GM12878 (cell line): ENCODE measurements around the gene EP400. TPM values are rescaled to one million over a fixed set of nuclear protein-coding genes. Genes with fewer than 3 reads are reported as not detected.

Source experiments
- ATAC-seq: fragments of 200-7000 bp; cut with Tn5 transposase; 3 replicates; pipeline ENCODE4 v1.9.1; 2020; ENCODE audit warnings: mild to moderate bottlenecking, moderate library complexity
- BruUV-seq: library from RNA; stranded (reverse); fragments of 400-500 nt; replicated peaks from 2 replicates; lab custom pipeline; 2021; lab: Mats Ljungman, UMichigan
- CTCF ChIA-PET: fragments of 300-600 bp; sonication (Branson Sonifier 250); formaldehyde crosslinking; extraction: SDS; loops from one replicate; lab custom pipeline; 2021; ENCODE audit warnings: inconsistent platforms; lab: Yijun Ruan, JAX
- POLR2A ChIA-PET: fragments of 350-600 bp; formaldehyde crosslinking; extraction: SDS; loops from one replicate; lab custom pipeline; 2021; ENCODE audit warnings: inconsistent platforms; lab: Charles Lee
- RAD21 ChIA-PET: fragments of 300-600 bp; sonication (Branson Sonifier 250); formaldehyde crosslinking; loops from one replicate; lab custom pipeline; 2023; ENCODE audit warnings: antibody characterized with exemption; ENCODE audit not compliant: unreplicated experiment; lab: Charles Lee
- SMC1A ChIA-PET: fragments of 300-600 bp; sonication (Branson Sonifier 250); formaldehyde crosslinking; loops from one replicate; lab custom pipeline; 2023; ENCODE audit not compliant: unreplicated experiment, uncharacterized antibody; lab: Charles Lee
- DNase-seq: peaks from one replicate; pipeline ENCODE4 v3.0.0-alpha.2; 2011; ENCODE audit warnings: low read depth, low spot score
- FAIRE-seq: peaks from 3 replicates; lab custom pipeline; 2011; peaks lifted over from hg19 to GRCh38; lab: Jason Lieb, UNC
- H2AFZ ChIP-seq: 2 replicates; pipeline ENCODE4 v1.6.0; 2011; ENCODE audit warnings: low read depth, low read length, control low read depth; ENCODE audit not compliant: control insufficient read depth
- H3K27ac ChIP-seq: 2 replicates; pipeline ENCODE4 v1.5.1; 2011; ENCODE audit warnings: control low read depth; ENCODE audit not compliant: control insufficient read depth, insufficient read depth
- H3K27me3 ChIP-seq, 2 experiments: replicated peaks in 1 of 2; 2 replicates each; pipeline versions ENCODE4 v1.6.0 to v1.6.1; 2011; ENCODE audit warnings: low read length in 1 of 2; ENCODE audit not compliant: control insufficient read depth in 2 of 2, insufficient read depth in 2 of 2
- H3K36me3 ChIP-seq, 2 experiments: 2 replicates each; pipeline ENCODE4 v1.5.1; 2011; ENCODE audit warnings: low read length in 1 of 2; ENCODE audit not compliant: control insufficient read depth in 2 of 2, insufficient read depth in 2 of 2
- H3K4me1 ChIP-seq: 2 replicates; pipeline ENCODE4 v1.6.1; 2011; ENCODE audit warnings: mild to moderate bottlenecking, low read length, moderate library complexity, mixed read lengths; ENCODE audit not compliant: control insufficient read depth, insufficient read depth
- H3K4me2 ChIP-seq: 2 replicates; pipeline ENCODE4 v1.6.0; 2011; ENCODE audit warnings: control low read depth; ENCODE audit not compliant: control insufficient read depth, insufficient read depth
- H3K4me3 ChIP-seq: fragments of 200-600 bp; sonication (generic); 2 replicates; pipeline ENCODE4 v1.5.1; 2016
- H3K79me2 ChIP-seq: 2 replicates; pipeline ENCODE4 v1.6.0; 2011; ENCODE audit warnings: low read length; ENCODE audit not compliant: control insufficient read depth, insufficient read depth
- H3K9ac ChIP-seq: 2 replicates; pipeline ENCODE4 v1.8.0; 2011; ENCODE audit warnings: low read length, control low read depth, mixed read lengths; ENCODE audit not compliant: control insufficient read depth, insufficient read depth
- H3K9me3 ChIP-seq: replicated peaks from 3 replicates; pipeline ENCODE4 v1.5.1; 2011; ENCODE audit warnings: mild to moderate bottlenecking, low read length; ENCODE audit not compliant: control insufficient read depth, insufficient read depth
- H4K20me1 ChIP-seq: 2 replicates; pipeline ENCODE4 v1.6.0; 2011; ENCODE audit not compliant: control insufficient read depth, insufficient read depth
- ASH2L ChIP-seq: fragments of 300-600, 200-600 bp; sonication (generic); IDR thresholded peaks from 2 replicates; pipeline ENCODE4 v1.6.1; 2017; ENCODE audit warnings: low read depth, mild to moderate bottlenecking, borderline replicate concordance
- E2F4 ChIP-seq: IDR thresholded peaks from 2 replicates; pipeline ENCODE4 v1.6.1; 2012; ENCODE audit warnings: low read depth, low read length, improper control_type of control experiment
- EGR1 ChIP-seq, 2 experiments: IDR thresholded peaks; 1 replicate in 1 of 2; 2 replicates in 1 of 2; pipeline ENCODE4 v1.6.1; 2011 to 2012; ENCODE audit warnings: low read depth in 2 of 2, low read length in 2 of 2, borderline replicate concordance in 1 of 2, mild to moderate bottlenecking in 1 of 2, moderate library complexity in 1 of 2
- EZH2 ChIP-seq: IDR thresholded peaks from 2 replicates; pipeline ENCODE4 v1.6.1; 2012; ENCODE audit warnings: low read depth, mild to moderate bottlenecking, control low read depth, inconsistent platforms, low read length, borderline replicate concordance; ENCODE audit not compliant: control insufficient read depth
- JUND ChIP-seq: IDR thresholded peaks from 2 replicates; pipeline ENCODE4 v1.6.1; 2012; ENCODE audit warnings: low read depth, mild to moderate bottlenecking, low read length, improper control_type of control experiment, moderate library complexity
- KLF5 ChIP-seq: fragments of 450-650 bp; IDR thresholded peaks from 2 replicates; pipeline ENCODE4 v1.6.1; 2014; ENCODE audit warnings: mild to moderate bottlenecking; ENCODE audit not compliant: partially characterized antibody
- MXI1 ChIP-seq: fragments of 150-350 bp; IDR thresholded peaks from 2 replicates; pipeline ENCODE4 v1.6.1; 2011; ENCODE audit warnings: low read depth, mild to moderate bottlenecking, inconsistent platforms, low read length, improper control_type of control experiment
- NFYB ChIP-seq: IDR thresholded peaks from 2 replicates; pipeline ENCODE4 v1.6.1; 2011; ENCODE audit warnings: low read depth, mild to moderate bottlenecking, low read length, improper control_type of control experiment, moderate library complexity; ENCODE audit not compliant: insufficient read depth
- NR2C2 ChIP-seq: IDR thresholded peaks from 2 replicates; pipeline ENCODE4 v1.6.1; 2011; ENCODE audit warnings: borderline replicate concordance, low read depth; ENCODE audit not compliant: control insufficient read depth, insufficient read length
- NR2F1 ChIP-seq: fragments of 450-650 bp; conservative IDR thresholded peaks from 2 replicates; pipeline ENCODE4 v1.6.1; 2017; ENCODE audit warnings: mild to moderate bottlenecking
- PBX3 ChIP-seq: IDR thresholded peaks from 2 replicates; pipeline ENCODE4 v1.6.1; 2011; ENCODE audit warnings: mild to moderate bottlenecking, low read depth, low read length, moderate library complexity; ENCODE audit not compliant: insufficient replicate concordance
- POU2F2 ChIP-seq: IDR thresholded peaks from 3 replicates; pipeline ENCODE4 v1.6.1; 2011; ENCODE audit warnings: low read depth, mild to moderate bottlenecking, low read length, borderline replicate concordance
- SMARCA5 ChIP-seq: fragments of 450-650 bp; IDR thresholded peaks from 2 replicates; pipeline ENCODE4 v1.6.1; 2017; ENCODE audit warnings: mild to moderate bottlenecking
- SRF ChIP-seq, 2 experiments: IDR thresholded peaks; 2 replicates each; pipeline ENCODE4 v1.6.1; 2011; ENCODE audit warnings: low read depth in 2 of 2, low read length in 2 of 2, mild to moderate bottlenecking in 1 of 2, moderate library complexity in 1 of 2
- ZNF207 ChIP-seq: fragments of 450-650 bp; IDR thresholded peaks from 2 replicates; pipeline ENCODE4 v1.6.1; 2014; ENCODE audit warnings: antibody characterized with exemption, mild to moderate bottlenecking, borderline replicate concordance
- ZNF384 ChIP-seq: IDR thresholded peaks from 2 replicates; pipeline ENCODE4 v1.6.1; 2012; ENCODE audit warnings: low read depth, mild to moderate bottlenecking, low read length, improper control_type of control experiment, borderline replicate concordance
- WGBS: methylation state at CpG from one replicate; pipeline ENCODE4 v1.1.6; 2016; ENCODE audit warnings: low lambda C conversion rate; ENCODE audit not compliant: insufficient replicate concordance, insufficient coverage; ENCODE audit errors: missing lambda C conversion rate; 5-methylcytosine and 5-hydroxymethylcytosine counted together
- in situ Hi-C: fragments of 300-500 bp; cut with MboI; formaldehyde crosslinking; loops from 9 replicates; pipeline ENCODE4 v1.14.3; 2018; ENCODE audit warnings: mixed read lengths
- intact Hi-C: fragments of 100-400 bp; cut with micrococcal nuclease; formaldehyde crosslinking; loops from one replicate; pipeline ENCODE4 v1.14.2; 2022; ENCODE audit not compliant: unreplicated experiment
- polyA plus RNA-seq, 11 experiments: library from polyadenylated mRNA; depleted of rRNA in 4 of 11; unstranded in 6 of 11; stranded (reverse) in 5 of 11; fragments of >200 nt; fragmentation: Nextera tagmentation in 4 of 11; fragmentation: Illumina TruSeq in 1 of 11; extraction: Ambion mirVana in 4 of 11; extraction: Trizol in 1 of 11; gene quantifications; 1 replicate in 1 of 11; 2 replicates in 10 of 11; pipeline versions ENCODE4 v1.2.1 to v1.2.3, GENCODE V29; 2011 to 2016; ENCODE audit warnings: inconsistent platforms in 2 of 11, missing spikeins in 2 of 11, low read depth in 1 of 11
- total RNA-seq, 4 experiments: library from RNA; depleted of rRNA in 3 of 4; stranded (reverse); fragments of >200 nt in 3 of 4; fragmentation: Illumina TruSeq in 1 of 4; extraction: Trizol in 1 of 4; gene quantifications; 2 replicates each; pipeline versions ENCODE4 v1.2.1 to v1.2.3, GENCODE V29; 2013 to 2021
- TF ChIP-seq, protein P1 (sequence below): fragments of 450-650 bp; IDR thresholded peaks from 2 replicates; pipeline ENCODE4 v1.6.1; 2017; ENCODE audit warnings: mild to moderate bottlenecking, moderate library complexity
- TF ChIP-seq, protein P2 (sequence below): IDR thresholded peaks from 2 replicates; pipeline ENCODE4 v1.6.1; 2012; ENCODE audit warnings: low read depth, low read length, improper control_type of control experiment

The EP400 gene
- total and polyA plus RNA-seq, 10 of the 15 experiments (the other 5 are each of a cell fraction or from before 2014, with no cell fraction given): 3.8 to 44.2 (median 8.4) TPM

- 95% methylated on average over 8 of the region's 8 CpGs for WGBS
- ChIA-PET RAD21 (no interaction called here), POLR2A (no interaction called here), CTCF (no interaction called here), SMC1A (no interaction called here)
- no peak for DNase-seq
- no peaks in the 10 kb centered on the region for H3K27me3 ChIP-seq
- no peak for ATAC-seq
- H3K9ac ChIP-seq: no peak overlapping the region
- peaks cover 6 to 24% of the 10 kb centered on the region in 2 experiments for H3K36me3 ChIP-seq
- no peaks in the 10 kb centered on the region for H3K4me1 ChIP-seq
- no peak overlapping the region for H3K4me3 ChIP-seq
- no peak overlapping the region for H3K4me2 ChIP-seq
- no peaks in the 10 kb centered on the region for H4K20me1 ChIP-seq
- H3K27ac ChIP-seq: no peak overlapping the region
- no peak overlapping the region for H2AFZ ChIP-seq
- H3K79me2 ChIP-seq: no peaks in the 10 kb centered on the region
- BruUV-seq: no TSS peak
- intact Hi-C loops: no loop called here
- in situ Hi-C loops: no loop called here
- no peaks in the 10 kb centered on the region for H3K9me3 ChIP-seq
- no peak for FAIRE-seq
- TF ChIP-seq NR2F1 (no peak), PBX3 (no peak), MXI1 (no peak), EGR1 (IDR thresholded peaks at IDR 0.05; ENCODE audit: borderline replicate concordance in 1 of 2, low read depth in 2 of 2, low read length in 2 of 2) (no peak), EZH2 (no peak), POU2F2 (no peak), NR2C2 (no peak), SMARCA5 (no peak), ASH2L (no peak), JUND (no peak), ZNF207 (no peak), ZNF384 (no peak), SRF (IDR thresholded peaks at IDR 0.05; ENCODE audit: low read depth in 2 of 2, low read length in 2 of 2) (no peak), KLF5 (no peak), NFYB (no peak), E2F4 (no peak)
- TF ChIP-seq, protein P1, sequence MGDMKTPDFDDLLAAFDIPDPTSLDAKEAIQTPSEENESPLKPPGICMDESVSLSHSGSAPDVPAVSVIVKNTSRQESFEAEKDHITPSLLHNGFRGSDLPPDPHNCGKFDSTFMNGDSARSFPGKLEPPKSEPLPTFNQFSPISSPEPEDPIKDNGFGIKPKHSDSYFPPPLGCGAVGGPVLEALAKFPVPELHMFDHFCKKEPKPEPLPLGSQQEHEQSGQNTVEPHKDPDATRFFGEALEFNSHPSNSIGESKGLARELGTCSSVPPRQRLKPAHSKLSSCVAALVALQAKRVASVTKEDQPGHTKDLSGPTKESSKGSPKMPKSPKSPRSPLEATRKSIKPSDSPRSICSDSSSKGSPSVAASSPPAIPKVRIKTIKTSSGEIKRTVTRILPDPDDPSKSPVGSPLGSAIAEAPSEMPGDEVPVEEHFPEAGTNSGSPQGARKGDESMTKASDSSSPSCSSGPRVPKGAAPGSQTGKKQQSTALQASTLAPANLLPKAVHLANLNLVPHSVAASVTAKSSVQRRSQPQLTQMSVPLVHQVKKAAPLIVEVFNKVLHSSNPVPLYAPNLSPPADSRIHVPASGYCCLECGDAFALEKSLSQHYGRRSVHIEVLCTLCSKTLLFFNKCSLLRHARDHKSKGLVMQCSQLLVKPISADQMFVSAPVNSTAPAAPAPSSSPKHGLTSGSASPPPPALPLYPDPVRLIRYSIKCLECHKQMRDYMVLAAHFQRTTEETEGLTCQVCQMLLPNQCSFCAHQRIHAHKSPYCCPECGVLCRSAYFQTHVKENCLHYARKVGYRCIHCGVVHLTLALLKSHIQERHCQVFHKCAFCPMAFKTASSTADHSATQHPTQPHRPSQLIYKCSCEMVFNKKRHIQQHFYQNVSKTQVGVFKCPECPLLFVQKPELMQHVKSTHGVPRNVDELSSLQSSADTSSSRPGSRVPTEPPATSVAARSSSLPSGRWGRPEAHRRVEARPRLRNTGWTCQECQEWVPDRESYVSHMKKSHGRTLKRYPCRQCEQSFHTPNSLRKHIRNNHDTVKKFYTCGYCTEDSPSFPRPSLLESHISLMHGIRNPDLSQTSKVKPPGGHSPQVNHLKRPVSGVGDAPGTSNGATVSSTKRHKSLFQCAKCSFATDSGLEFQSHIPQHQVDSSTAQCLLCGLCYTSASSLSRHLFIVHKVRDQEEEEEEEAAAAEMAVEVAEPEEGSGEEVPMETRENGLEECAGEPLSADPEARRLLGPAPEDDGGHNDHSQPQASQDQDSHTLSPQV: no peak
- TF ChIP-seq, protein P2, sequence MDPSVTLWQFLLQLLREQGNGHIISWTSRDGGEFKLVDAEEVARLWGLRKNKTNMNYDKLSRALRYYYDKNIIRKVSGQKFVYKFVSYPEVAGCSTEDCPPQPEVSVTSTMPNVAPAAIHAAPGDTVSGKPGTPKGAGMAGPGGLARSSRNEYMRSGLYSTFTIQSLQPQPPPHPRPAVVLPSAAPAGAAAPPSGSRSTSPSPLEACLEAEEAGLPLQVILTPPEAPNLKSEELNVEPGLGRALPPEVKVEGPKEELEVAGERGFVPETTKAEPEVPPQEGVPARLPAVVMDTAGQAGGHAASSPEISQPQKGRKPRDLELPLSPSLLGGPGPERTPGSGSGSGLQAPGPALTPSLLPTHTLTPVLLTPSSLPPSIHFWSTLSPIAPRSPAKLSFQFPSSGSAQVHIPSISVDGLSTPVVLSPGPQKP: no peak
Observed at GRCh38 chr12:131940141-131940547, 9.6 kb upstream of the EP400 start.
